T-helper 1 cell treated with Interleukin-12 subunit alpha and Interleukin-12 subunit beta and Interleukin-4 antibody, amounts not matched to agents 30 ng/mL and 1 ng/mL, for 36 hours (primary cell): Measurements from ENCODE around the gene ENDOV. TPM values are rescaled to one million over a fixed set of nuclear protein-coding genes. Genes with fewer than 3 reads are reported as not detected.

Source experiments
- intact Hi-C: fragments of 100-400 bp; cut with micrococcal nuclease; formaldehyde crosslinking; loops from one replicate; pipeline ENCODE4 v1.15.1; 2024
- total RNA-seq: library from RNA; stranded (reverse); gene quantifications from 2 replicates; pipeline ENCODE4 v1.2.3, GENCODE V29; 2022

ENDOV gene
- total RNA-seq, 1 donor from 2014 or later: 16.7 TPM

DNA sequence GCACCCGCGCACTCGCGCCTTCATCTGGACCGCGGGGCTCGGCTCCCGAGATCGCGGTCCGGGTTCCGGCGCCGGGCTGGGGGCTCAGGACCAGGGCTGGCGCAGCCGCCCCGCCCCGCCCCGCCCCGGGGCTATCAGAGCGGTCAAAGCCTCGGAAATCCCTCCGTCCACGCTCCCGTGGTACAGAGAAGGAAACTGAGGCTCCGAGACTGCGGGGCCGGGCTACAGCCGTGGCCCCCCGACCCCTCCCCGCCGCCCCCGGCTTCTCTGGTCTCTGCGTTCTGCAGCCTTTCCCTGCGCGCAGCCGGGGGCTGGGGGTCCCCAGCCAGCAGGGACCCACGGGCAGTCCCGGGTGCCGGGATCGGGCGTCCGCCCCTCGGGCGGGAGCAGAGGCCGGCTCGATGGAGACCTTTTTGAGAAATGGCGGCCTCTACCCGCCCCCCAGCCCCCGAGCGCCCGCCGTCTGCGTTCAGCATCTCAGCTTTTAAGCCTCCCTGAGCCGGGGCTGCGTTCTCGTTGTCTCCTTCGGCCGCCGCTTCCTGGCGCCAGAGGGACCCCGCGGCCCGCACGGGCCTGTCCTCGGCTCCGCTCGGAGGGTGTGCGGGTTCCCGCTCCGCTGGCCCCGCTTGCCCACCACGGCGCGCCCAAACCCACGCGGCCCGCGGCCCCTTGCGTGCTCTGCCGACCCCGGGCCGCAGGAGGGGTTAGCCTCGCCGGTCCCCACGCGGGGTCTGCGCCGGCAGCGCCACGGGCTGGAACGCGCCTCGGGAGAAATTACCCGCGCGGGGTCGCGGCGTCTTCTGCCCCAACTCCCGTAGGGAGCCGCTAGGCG lies 62.9 kb downstream of the ENDOV start:
- intact Hi-C loops: loop anchor here (2.0 to 10.0 kb wide), 4 partner anchors 51 to 421 kb away; no protein-coding TSS in a partner anchor

DNA sequence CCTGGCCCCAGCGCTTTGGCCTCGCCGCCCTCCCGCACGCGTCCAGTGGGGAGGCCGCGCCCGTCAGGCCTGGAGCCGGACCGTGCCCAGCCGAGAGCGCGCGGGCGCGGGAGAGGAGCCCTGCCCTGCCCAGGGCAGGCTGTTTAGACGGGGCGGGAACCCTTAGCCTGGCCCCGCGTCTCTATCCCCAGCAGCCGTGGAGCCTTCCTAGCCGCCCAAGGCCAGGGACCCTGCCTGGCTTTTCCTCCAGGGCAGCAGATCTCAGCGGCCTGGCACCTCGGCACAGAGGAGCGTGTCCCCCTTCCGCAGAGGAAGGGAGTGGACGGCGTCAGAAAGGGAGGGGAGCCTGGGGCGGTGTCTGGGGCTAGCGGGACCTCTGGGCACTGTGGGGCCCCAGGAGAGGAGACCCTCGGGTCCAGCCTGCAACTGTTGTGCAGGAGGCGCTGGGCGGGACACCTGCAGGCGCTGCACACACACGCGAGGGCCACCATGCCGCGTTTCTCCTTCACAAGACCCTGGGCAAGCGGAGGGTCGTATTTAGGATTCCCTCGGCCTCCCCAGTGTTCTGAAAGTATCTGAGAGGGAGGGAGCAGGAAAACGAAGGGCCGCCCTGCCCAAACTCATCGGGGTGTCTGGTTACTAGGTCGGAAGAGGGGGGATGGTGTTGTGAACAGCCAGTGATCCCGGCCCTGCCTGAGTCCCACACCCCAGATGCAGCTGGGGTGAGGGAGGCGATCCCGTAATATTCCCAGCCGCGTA lies 63.7 kb downstream of the ENDOV start:
- intact Hi-C loops: loop anchor here (5.0 to 10.0 kb wide), 3 partner anchors 51 to 376 kb away; no protein-coding TSS in a partner anchor

DNA sequence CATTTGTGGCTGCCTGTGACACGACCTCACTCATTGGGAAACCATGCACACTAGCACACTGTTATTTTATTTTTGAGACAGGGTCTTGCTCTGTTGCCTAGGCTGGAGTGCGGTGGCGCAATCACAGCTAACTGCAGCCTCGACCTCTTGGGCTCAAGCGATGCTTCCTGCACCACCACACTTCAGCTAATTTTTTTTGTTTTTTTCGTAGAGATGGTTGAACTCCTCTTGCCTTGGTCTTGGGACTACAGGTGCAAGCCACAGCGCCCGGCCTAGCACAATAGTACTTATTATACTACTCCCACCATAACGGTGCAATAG lies 64.2 kb downstream of the ENDOV start:
- intact Hi-C loops: loop anchor here (5.0 to 10.0 kb wide), 3 partner anchors 52 to 376 kb away; no protein-coding TSS in a partner anchor

DNA sequence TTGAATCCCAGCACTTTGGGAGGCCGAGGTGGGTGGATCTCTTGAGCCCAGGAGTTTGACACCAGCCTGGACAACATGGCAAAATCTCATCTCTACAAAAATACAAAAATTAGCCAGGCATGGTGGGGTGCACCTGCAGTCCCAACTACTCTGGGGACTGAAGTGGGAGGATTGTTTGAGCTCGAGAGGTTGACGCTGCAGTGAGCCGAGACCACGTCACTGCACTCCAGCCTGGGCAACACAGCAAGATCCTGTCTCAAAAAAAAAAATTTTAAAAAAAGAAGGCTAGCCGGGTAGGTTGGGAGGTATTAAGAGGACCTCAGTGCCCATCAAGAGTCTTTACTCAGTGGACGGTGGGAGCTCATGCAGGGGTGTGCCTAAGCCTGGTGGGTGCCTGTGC lies 65.3 kb downstream of the ENDOV start:
- intact Hi-C loops: no loop called here

DNA sequence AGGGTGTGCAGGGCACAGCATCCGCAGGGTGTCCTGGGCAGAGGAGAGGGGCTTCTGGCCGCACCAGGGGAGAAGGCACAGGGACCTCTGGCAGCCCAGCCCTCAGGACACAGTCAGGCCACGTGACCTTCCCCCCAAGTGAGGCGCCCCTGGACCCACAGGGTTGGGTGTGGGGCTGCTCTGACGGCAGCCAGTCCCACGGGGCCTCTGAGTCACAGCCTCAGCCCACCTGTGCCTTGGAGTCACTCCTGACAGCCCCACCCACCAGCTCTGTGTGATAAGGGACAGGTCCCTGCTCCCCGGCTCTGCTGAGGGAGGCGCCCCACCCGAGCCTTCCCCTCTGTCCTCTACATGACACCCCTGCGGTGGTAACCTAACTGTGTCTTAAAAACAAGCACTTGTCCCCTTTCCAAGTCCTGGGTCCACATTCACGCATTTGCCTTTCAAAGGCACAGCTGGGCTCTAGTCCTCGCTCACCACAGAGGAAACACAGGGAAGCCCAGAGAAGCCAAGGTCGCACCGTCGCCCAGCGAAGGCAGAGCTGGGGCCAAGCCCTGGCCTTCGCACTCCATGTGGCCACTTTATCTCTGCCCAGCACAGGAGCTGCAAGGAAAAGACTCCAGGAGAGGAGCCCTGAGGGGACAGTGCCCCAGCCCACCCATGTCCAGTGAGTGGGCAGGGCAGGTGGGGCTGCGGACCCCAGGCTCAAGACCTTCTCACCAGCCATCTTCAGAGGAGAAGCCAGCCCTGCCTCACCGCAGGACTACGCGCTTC lies 66.5 kb downstream of the ENDOV start:
- intact Hi-C loops: no loop called here

DNA sequence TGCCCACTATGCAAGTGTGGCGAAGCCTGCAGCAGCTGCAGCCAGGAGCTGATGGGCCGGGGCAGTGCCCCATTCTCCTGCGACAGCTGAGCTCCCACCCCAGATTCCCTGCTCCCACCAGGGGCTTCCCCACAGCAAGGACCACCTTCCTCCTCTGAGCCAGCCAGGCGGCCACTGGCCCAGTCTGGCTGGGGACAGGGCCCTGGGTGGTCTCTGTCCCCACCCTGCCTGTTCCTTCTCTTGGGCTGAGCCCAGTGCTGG lies 67.0 kb downstream of the ENDOV start:
- intact Hi-C loops: no loop called here

DNA sequence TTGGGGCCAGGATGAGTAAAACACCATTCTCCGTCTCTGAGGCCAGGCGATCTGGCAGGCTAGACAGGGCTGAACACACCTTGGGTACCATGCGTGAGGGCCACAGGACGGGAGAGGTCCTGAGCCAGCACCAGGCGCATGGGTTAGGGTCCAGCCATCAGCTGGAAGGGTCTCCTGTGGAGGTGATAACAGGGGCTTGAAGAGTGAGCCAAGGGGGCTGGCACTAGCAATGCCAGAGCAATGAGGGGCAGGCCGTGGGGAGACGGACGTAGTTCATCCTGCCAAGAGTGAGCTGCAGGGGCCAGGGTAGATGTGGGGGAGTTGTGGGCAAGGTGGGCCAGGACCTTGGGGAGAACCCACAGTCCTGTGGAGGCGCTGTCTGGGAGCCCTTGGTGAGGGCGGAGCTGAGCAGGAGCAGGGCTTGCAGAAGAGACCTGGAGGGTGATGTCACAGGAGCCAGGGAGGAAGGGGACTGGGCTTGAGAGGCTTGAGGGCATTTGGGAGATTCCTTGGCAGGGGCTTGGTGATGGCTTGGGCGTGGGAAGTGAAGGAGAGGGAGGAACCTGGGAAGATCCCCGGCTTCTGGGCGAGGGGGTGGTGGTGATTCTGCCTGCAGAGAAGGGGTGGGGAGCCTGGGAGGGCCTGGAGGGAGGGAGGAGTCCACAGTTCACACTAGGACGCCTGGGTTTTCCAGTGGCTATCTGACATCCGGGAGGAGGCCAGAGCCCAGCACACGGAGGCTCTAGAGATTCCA lies 67.8 kb downstream of the ENDOV start:
- intact Hi-C loops: no loop called here

DNA sequence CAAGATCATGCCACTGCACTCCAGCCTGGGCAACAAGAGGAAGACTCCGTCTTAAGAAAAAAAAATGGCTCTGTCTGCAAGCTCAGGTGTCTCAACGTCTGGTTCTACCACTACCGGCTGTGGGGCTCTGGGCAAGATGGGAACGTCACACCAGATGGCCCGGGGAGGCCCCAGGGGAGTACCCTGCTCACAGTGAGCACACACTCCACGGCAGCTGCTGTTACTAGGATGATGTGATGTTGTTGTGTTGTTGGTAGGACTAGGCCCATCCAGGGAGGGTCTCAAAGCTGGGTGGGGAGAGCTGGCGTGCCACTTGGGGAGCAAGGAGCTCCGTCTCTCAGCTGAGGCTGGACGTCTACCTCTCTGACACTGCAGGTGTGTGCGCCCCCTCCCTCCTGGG lies 70.9 kb downstream of the ENDOV start:
- intact Hi-C loops: no loop called here

DNA sequence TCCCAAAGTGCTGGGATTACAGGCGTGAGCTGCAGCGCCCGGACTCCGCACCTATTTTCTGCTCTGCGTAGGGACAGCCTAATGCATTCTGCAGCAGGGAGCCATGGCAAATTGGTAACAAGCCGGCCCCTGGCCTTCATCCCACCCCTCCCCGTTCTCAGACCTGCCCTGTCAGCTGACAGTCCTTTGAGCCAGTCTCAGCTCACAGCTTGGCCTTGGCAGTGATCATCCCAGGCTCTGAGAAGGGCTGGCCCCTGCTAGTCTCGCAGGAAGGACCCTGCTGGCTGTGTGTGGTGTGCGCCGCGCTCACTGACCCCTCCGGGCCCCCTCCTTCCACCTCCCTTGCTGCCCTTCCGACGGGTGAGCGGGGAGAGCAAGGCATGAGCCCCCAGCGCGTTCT lies 71.7 kb downstream of the ENDOV start:
- intact Hi-C loops: no loop called here

DNA sequence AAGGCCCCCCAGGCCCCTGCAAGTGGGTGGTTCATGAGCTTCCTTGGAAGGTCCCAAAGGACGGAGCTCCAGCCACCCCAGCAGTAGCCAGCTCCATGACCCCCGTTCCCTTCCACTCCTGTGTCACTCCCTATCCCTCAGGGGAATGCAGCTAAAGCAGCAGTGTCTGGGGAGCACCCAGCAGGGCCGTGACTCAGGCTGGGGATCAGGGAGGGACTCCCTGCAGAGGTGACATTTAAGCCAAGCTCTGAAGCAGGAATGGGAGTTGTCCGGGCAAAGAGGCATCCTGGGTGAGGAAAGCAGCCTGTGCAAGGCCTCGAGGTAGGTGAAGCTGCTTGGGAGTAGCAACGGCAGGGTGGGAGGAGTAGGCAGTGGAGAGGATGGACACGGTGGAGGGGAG lies 72.5 kb downstream of the ENDOV start:
- intact Hi-C loops: no loop called here

Other genes with a start within 250 kb of the ENDOV start
- gene CARD14, start 245.1 kb upstream of the ENDOV start, total RNA-seq: not detected in 2 replicates
- gene SGSH, start 194.8 kb upstream of the ENDOV start, total RNA-seq: 28.3 and 29.8 TPM in 2 replicates
- gene SLC26A11, start 194.7 kb upstream of the ENDOV start, total RNA-seq: 10.3 and 12.2 TPM in 2 replicates
- gene RNF213, start 154.3 kb upstream of the ENDOV start, total RNA-seq: 1,306 and 1,329 TPM in 2 replicates
- 104 and 107 TPM in 2 replicates for gene NPTX1, start 61.4 kb downstream of the ENDOV start, total RNA-seq
- gene RPTOR, start 129.7 kb downstream of the ENDOV start, total RNA-seq: 75.6 and 80.2 TPM in 2 replicates